GM23248 (cell line): ENCODE results near the gene SFMBT2. TPM values are rescaled to one million over a fixed set of nuclear protein-coding genes. Genes with fewer than 3 reads are reported as not detected.

Experiments
- DNase-seq: peaks from one replicate; pipeline ENCODE4 v3.0.0-alpha.2; 2015
- H2AFZ ChIP-seq: fragments of 200-600 bp; sonication (generic); 2 replicates; pipeline ENCODE4 v1.6.1; 2016; ENCODE audit warnings: antibody characterized with exemption
- H3F3A ChIP-seq: fragments of 200-600 bp; sonication (generic); 2 replicates; pipeline ENCODE4 v1.6.1; 2016; ENCODE audit warnings: mild to moderate bottlenecking, antibody characterized with exemption, mixed run types; ENCODE audit not compliant: insufficient read depth
- H3K27ac ChIP-seq: fragments of 200-600 bp; sonication (generic); 2 replicates; pipeline ENCODE4 v1.5.1; 2016; ENCODE audit warnings: mild to moderate bottlenecking
- H3K27me3 ChIP-seq: fragments of 200-600 bp; sonication (generic); replicated peaks from 2 replicates; pipeline ENCODE4 v1.6.1; 2016; ENCODE audit warnings: mild to moderate bottlenecking; ENCODE audit not compliant: insufficient read depth
- H3K36me3 ChIP-seq: fragments of 200-600 bp; sonication (generic); 2 replicates; pipeline ENCODE4 v1.6.1; 2016; ENCODE audit warnings: low read depth, mild to moderate bottlenecking
- H3K4me1 ChIP-seq: fragments of 200-600 bp; sonication (generic); 2 replicates; pipeline ENCODE4 v1.6.1; 2016; ENCODE audit warnings: mild to moderate bottlenecking; ENCODE audit not compliant: insufficient read depth
- H3K4me2 ChIP-seq: fragments of 200-600 bp; sonication (generic); one replicate; pipeline ENCODE4 v1.6.1; 2016; ENCODE audit warnings: mild to moderate bottlenecking; ENCODE audit not compliant: unreplicated experiment
- H3K4me3 ChIP-seq: fragments of 200-600 bp; sonication (generic); 2 replicates; pipeline ENCODE4 v1.5.1; 2016; ENCODE audit warnings: mild to moderate bottlenecking
- H3K79me2 ChIP-seq: fragments of 200-600 bp; sonication (generic); 2 replicates; pipeline ENCODE4 v1.6.1; 2016; ENCODE audit warnings: mild to moderate bottlenecking; ENCODE audit not compliant: insufficient read depth
- H3K9ac ChIP-seq: fragments of 200-600 bp; sonication (generic); 2 replicates; pipeline ENCODE4 v1.6.1; 2016; ENCODE audit warnings: mild to moderate bottlenecking
- H3K9me2 ChIP-seq: fragments of 200-600 bp; sonication (generic); 2 replicates; pipeline ENCODE4 v1.6.1; 2016; ENCODE audit warnings: mixed run types, mild to moderate bottlenecking, moderate library complexity; ENCODE audit not compliant: insufficient read depth
- H3K9me3 ChIP-seq: fragments of 200-600 bp; sonication (generic); one replicate; pipeline ENCODE4 v1.6.1; 2017; ENCODE audit warnings: low read depth
- H4K20me1 ChIP-seq: fragments of 200-600 bp; sonication (generic); 2 replicates; pipeline ENCODE4 v1.6.0; 2016; ENCODE audit not compliant: insufficient read depth
- EZH2 ChIP-seq: fragments of 200-600 bp; sonication (generic); IDR thresholded peaks from 2 replicates; pipeline ENCODE4 v1.6.1; 2018; ENCODE audit warnings: antibody characterized with exemption, mild to moderate bottlenecking; ENCODE audit not compliant: insufficient read depth, poor library complexity, severe bottlenecking
- EZH2phosphoT487 ChIP-seq: fragments of 200-600 bp; sonication (generic); IDR thresholded peaks from 2 replicates; pipeline ENCODE4 v1.6.1; 2018; ENCODE audit warnings: antibody characterized with exemption, moderate library complexity, mild to moderate bottlenecking, low read depth; ENCODE audit not compliant: insufficient read depth
- WGBS, 2 experiments: methylation state at CpG; one replicate each; pipeline ENCODE4 v1.1.6; 2015 to 2017; ENCODE audit warnings: low lambda C conversion rate in 2 of 2, low coverage in 1 of 2; ENCODE audit errors: missing lambda C conversion rate in 2 of 2; 5-methylcytosine and 5-hydroxymethylcytosine counted together
- in situ Hi-C: fragments of 300-500 bp; cut with MboI; formaldehyde crosslinking; loops from 2 replicates; pipeline ENCODE4 v1.15.0; 2020
- polyA plus RNA-seq: library from polyadenylated mRNA; unstranded; fragments of >200 nt; fragmentation: Nextera tagmentation; extraction: Ambion mirVana; gene quantifications from 2 replicates; pipeline ENCODE4 v1.2.1, GENCODE V29; 2016
- total RNA-seq: library from RNA; depleted of rRNA; stranded (reverse); fragments of >200 nt; shearing (Covaris generic); gene quantifications from 2 replicates; pipeline ENCODE4 v1.2.3, GENCODE V29; 2014

The SFMBT2 gene
- total and polyA plus RNA-seq, 2 experiments from 2014 or later: 0.22 TPM; not detected in 1

GRCh38 chr10:7288060-7288690, 122.7 kb downstream of the SFMBT2 start:
- Histone ChIP-seq H3K36me3 (no peaks in the 10 kb centered on the region), H3K4me2 (no peak overlapping the region), H2AFZ (no peak overlapping the region), H3K4me1 (no peaks in the 10 kb centered on the region), H3F3A (no peaks in the 10 kb centered on the region), H3K9me3 (no peaks in the 10 kb centered on the region), H3K27ac (no peak overlapping the region), H3K9me2 (no peaks in the 10 kb centered on the region), H3K9ac (no peak overlapping the region), H3K79me2 (no peaks in the 10 kb centered on the region), H3K4me3 (no peak overlapping the region), H3K27me3 (no peaks in the 10 kb centered on the region), H4K20me1 (no peaks in the 10 kb centered on the region)
- TF ChIP-seq EZH2 (no peak), EZH2phosphoT487 (no peak)
- WGBS, 2 experiments: 74 to 81% methylated on average over 12 of the region's 12 CpGs
- in situ Hi-C loops: no loop called here
- no peak for DNase-seq

- Histone ChIP-seq H3K27me3 (no peaks in the 10 kb centered on the region), H3F3A (no peaks in the 10 kb centered on the region), H3K9me3 (no peaks in the 10 kb centered on the region), H2AFZ (no peak overlapping the region), H4K20me1 (no peaks in the 10 kb centered on the region), H3K4me2 (no peak overlapping the region), H3K4me3 (no peak overlapping the region), H3K9ac (no peak overlapping the region), H3K79me2 (no peaks in the 10 kb centered on the region), H3K36me3 (no peaks in the 10 kb centered on the region), H3K9me2 (no peaks in the 10 kb centered on the region), H3K27ac (no peak overlapping the region), H3K4me1 (no peaks in the 10 kb centered on the region)
- TF ChIP-seq EZH2phosphoT487 (no peak), EZH2 (no peak)
- WGBS, 2 experiments: 61 to 70% methylated on average over 3 of the region's 3 CpGs
- in situ Hi-C loops: no loop called here
- no peak for DNase-seq
Measured at GRCh38 chr10:7287377-7287776, 123.5 kb downstream of the SFMBT2 start.

- Histone ChIP-seq H3K27me3 (no peaks in the 10 kb centered on the region), H3K4me1 (no peaks in the 10 kb centered on the region), H3K4me3 (no peak overlapping the region), H3K36me3 (no peaks in the 10 kb centered on the region), H3K9me2 (no peaks in the 10 kb centered on the region), H4K20me1 (no peaks in the 10 kb centered on the region), H3K4me2 (no peak overlapping the region), H3F3A (no peaks in the 10 kb centered on the region), H3K9ac (no peak overlapping the region), H3K9me3 (no peaks in the 10 kb centered on the region), H3K79me2 (no peaks in the 10 kb centered on the region), H3K27ac (no peak overlapping the region), H2AFZ (no peak overlapping the region)
- TF ChIP-seq EZH2: no peak
- TF ChIP-seq EZH2phosphoT487: no peak
- 73 to 75% methylated on average over 6 of the region's 6 CpGs for WGBS, 2 experiments
- no peak for DNase-seq
- in situ Hi-C loops: no loop called here
Measured at GRCh38 chr10:7285522-7286322, 125.1 kb downstream of the SFMBT2 start.

GRCh38 chr10:7283246-7283645, 127.6 kb downstream of the SFMBT2 start:
- TF ChIP-seq EZH2: no peak
- no peak for TF ChIP-seq EZH2phosphoT487
- no peak overlapping the region for H3K4me3 ChIP-seq
- H2AFZ ChIP-seq: no peak overlapping the region
- 56 to 57% methylated on average over 2 of the region's 2 CpGs for WGBS, 2 experiments
- no peak overlapping the region for H3K9ac ChIP-seq
- H3F3A ChIP-seq: no peaks in the 10 kb centered on the region
- no peaks in the 10 kb centered on the region for H3K9me2 ChIP-seq
- no peak overlapping the region for H3K27ac ChIP-seq
- in situ Hi-C loops: no loop called here
- no peak overlapping the region for H3K4me2 ChIP-seq
- H3K4me1 ChIP-seq: no peaks in the 10 kb centered on the region
- no peaks in the 10 kb centered on the region for H3K36me3 ChIP-seq
- H3K9me3 ChIP-seq: no peaks in the 10 kb centered on the region
- no peak for DNase-seq
- H3K27me3 ChIP-seq: no peaks in the 10 kb centered on the region
- no peaks in the 10 kb centered on the region for H4K20me1 ChIP-seq
- no peaks in the 10 kb centered on the region for H3K79me2 ChIP-seq
